ENCODE results near the gene SMAD5.

DNA sequence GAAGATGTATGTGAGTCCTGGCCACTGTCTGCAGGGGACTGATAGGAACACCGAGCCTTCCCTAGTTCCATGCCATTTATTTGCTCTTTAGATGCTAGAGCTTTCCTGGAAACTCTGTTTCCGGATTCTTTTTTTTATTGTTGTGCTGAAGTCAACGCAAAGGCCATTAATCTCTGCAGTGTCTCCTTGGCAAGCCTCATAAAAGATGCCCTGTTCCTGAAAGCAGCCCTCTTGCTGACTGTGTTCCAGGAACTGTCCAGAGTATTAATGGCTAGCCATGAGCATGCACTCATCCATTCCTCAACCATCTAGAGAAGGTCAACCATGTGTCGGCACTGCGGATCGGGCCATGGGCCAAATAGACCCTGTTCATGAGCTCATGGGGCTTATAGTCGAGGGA lies 42.9 kb upstream of the SMAD5 start:
- TF ChIP-seq JUND (IDR thresholded peaks at IDR 0.05) (no peak), YY1 (IDR thresholded peaks at IDR 0.05; ENCODE audit: extremely low read depth, insufficient replicate concordance, low read depth, low read length) (no peak), ELF1 (IDR thresholded peaks at IDR 0.05; ENCODE audit: borderline replicate concordance, low read depth) (no peak), RAD21 (IDR thresholded peaks at IDR 0.05; ENCODE audit: low read depth) (no peak), POLR2A (IDR thresholded peaks at IDR 0.05; ENCODE audit: borderline replicate concordance, extremely low read depth, insufficient read depth, insufficient read length) (no peak)
- TF ChIP-seq, protein P1, sequence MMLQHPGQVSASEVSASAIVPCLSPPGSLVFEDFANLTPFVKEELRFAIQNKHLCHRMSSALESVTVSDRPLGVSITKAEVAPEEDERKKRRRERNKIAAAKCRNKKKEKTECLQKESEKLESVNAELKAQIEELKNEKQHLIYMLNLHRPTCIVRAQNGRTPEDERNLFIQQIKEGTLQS (IDR thresholded peaks at IDR 0.05), result no peak
- TF ChIP-seq, protein P2, sequence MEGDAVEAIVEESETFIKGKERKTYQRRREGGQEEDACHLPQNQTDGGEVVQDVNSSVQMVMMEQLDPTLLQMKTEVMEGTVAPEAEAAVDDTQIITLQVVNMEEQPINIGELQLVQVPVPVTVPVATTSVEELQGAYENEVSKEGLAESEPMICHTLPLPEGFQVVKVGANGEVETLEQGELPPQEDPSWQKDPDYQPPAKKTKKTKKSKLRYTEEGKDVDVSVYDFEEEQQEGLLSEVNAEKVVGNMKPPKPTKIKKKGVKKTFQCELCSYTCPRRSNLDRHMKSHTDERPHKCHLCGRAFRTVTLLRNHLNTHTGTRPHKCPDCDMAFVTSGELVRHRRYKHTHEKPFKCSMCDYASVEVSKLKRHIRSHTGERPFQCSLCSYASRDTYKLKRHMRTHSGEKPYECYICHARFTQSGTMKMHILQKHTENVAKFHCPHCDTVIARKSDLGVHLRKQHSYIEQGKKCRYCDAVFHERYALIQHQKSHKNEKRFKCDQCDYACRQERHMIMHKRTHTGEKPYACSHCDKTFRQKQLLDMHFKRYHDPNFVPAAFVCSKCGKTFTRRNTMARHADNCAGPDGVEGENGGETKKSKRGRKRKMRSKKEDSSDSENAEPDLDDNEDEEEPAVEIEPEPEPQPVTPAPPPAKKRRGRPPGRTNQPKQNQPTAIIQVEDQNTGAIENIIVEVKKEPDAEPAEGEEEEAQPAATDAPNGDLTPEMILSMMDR (IDR thresholded peaks at IDR 0.05 in 2 of 3, conservative IDR thresholded peaks at IDR 0.05 in 1 of 3; ENCODE audit: borderline replicate concordance in 1 of 3, insufficient read depth in 1 of 3, low read depth in 2 of 3, low read length in 2 of 3), result no peak
